Nephron (organoid): ENCODE results near the gene COPG2.

Experiments
- H3K27ac Mint-ChIP-seq, 3 experiments: 2 replicates each; pipeline ENCODE4 v1.8.0; 2020; ENCODE audit warnings: mixed read lengths in 3 of 3, mild to moderate bottlenecking in 2 of 3, moderate library complexity in 1 of 3
- H3K27me3 Mint-ChIP-seq: 2 replicates; pipeline ENCODE4 v1.8.0; 2021; ENCODE audit warnings: low read depth, mild to moderate bottlenecking, moderate library complexity, mixed read lengths
- H3K36me3 Mint-ChIP-seq: 2 replicates; pipeline ENCODE4 v1.8.0; 2020; ENCODE audit warnings: low read depth, mixed read lengths
- H3K4me1 Mint-ChIP-seq: 2 replicates; pipeline ENCODE4 v1.8.0; 2020; ENCODE audit warnings: mixed read lengths
- H3K4me3 Mint-ChIP-seq, 3 experiments: 2 replicates each; pipeline ENCODE4 v1.8.0; 2020; ENCODE audit warnings: mild to moderate bottlenecking in 3 of 3, mixed read lengths in 3 of 3, moderate library complexity in 2 of 3
- H3K9me3 Mint-ChIP-seq: 2 replicates; pipeline ENCODE4 v1.8.0; 2020; ENCODE audit warnings: mixed read lengths
- TF ChIP-seq, protein P1 (sequence below), 3 experiments: fragments of 200-600 bp; sonication (generic); IDR thresholded peaks; one replicate each; pipeline ENCODE4 v1.5.0; 2021; ENCODE audit warnings: antibody characterized with exemption in 3 of 3; ENCODE audit not compliant: unreplicated experiment in 3 of 3

Gene COPG2

DNA sequence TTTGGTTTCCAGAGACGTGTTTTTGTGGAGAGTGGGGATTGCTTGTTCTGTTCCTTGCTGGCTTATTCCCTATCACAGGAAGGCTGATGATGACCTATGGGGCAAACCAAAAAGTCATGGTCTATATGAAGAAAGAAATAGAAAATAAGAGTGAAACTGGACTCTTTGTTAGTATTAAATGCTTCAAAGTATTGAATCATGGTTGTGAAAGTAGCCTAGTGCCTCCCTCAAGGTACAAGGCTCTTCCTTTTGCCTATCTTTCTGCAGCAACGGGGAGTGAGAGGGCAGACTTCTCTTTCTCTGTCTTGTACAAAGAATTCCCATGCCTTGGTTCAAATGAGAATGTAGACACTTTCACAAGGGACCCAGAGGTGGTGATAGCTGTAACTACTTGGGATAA, 167.6 kb downstream of the COPG2 start:
- Mint-ChIP-seq H3K9me3 (no peaks in the 10 kb centered on the region), H3K36me3 (peaks cover 85% of the 10 kb centered on the region), H3K27me3 (no peaks in the 10 kb centered on the region), H3K4me1 (peaks cover 42% of the 10 kb centered on the region), H3K27ac (peak overlapping the region; percentile 42 to 76 (median 67)), H3K4me3 (no peak overlapping the region)
- TF ChIP-seq, protein P1, sequence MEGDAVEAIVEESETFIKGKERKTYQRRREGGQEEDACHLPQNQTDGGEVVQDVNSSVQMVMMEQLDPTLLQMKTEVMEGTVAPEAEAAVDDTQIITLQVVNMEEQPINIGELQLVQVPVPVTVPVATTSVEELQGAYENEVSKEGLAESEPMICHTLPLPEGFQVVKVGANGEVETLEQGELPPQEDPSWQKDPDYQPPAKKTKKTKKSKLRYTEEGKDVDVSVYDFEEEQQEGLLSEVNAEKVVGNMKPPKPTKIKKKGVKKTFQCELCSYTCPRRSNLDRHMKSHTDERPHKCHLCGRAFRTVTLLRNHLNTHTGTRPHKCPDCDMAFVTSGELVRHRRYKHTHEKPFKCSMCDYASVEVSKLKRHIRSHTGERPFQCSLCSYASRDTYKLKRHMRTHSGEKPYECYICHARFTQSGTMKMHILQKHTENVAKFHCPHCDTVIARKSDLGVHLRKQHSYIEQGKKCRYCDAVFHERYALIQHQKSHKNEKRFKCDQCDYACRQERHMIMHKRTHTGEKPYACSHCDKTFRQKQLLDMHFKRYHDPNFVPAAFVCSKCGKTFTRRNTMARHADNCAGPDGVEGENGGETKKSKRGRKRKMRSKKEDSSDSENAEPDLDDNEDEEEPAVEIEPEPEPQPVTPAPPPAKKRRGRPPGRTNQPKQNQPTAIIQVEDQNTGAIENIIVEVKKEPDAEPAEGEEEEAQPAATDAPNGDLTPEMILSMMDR (IDR thresholded peaks at IDR 0.05; ENCODE audit: unreplicated experiment in 3 of 3), result no peak

DNA sequence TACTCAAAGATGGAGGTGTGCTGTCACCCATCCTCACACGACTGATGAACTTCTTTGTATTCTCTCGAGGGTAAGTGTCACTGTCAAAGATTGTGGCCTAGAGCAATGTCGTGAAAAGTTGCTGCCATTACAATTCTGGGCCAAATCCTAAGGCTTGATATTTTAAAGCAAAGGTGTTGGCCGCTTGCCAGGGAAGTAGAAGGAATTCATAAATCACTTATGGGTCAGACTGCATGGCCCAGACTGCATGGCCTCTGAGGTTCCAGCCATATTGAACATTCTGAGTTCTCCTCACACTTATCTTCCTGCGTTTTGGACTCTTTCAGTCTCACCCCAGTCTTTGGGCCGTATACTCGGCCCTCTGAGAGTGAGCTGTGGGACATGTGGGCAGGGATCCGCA, 168.1 kb downstream of the COPG2 start:
- H3K27ac Mint-ChIP-seq, result peak overlapping the region; percentile 42 to 76 (median 67)
- no peak overlapping the region for H3K4me3 Mint-ChIP-seq
- TF ChIP-seq, protein P1 (IDR thresholded peaks at IDR 0.05; ENCODE audit: unreplicated experiment in 3 of 3), result no peak

DNA sequence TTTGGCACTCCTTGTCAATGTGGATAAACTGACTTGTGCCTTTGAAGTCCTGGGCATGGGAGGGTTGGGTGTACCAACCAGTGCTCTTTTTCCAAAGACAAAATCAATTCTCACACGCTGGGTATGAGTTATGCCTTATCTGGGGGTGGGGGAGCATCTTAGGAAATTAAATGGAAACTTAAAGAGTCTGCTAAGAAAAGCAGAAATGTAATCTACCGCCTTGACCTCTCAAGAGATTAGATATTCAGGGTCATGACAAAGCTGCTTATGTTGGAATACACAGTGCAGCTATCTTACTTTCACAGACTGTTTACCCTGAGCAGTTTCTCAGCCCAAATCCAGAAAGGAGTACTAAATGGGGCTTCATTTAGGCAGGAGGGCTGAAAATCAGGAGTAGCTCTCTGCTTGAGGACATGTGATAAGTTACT, 174.1 kb downstream of the COPG2 start:
- TF ChIP-seq, protein P1 (IDR thresholded peaks at IDR 0.05; ENCODE audit: unreplicated experiment in 3 of 3), result no peak
- peaks cover 3% of the 10 kb centered on the region for H3K9me3 Mint-ChIP-seq
- H3K36me3 Mint-ChIP-seq, result peaks cover 65% of the 10 kb centered on the region
- peaks cover 65% of the 10 kb centered on the region for H3K4me1 Mint-ChIP-seq
- H3K27ac Mint-ChIP-seq, result peak overlapping the region; percentile 83 to 93 (median 91)
- peak overlapping the region; percentile 97 to 98 (median 97) for H3K4me3 Mint-ChIP-seq
- H3K27me3 Mint-ChIP-seq, result no peaks in the 10 kb centered on the region

More for the DNA sequence above, 168.1 kb downstream of the COPG2 start:
- no peaks in the 10 kb centered on the region for H3K9me3 Mint-ChIP-seq
- peaks cover 46% of the 10 kb centered on the region for H3K4me1 Mint-ChIP-seq
- H3K36me3 Mint-ChIP-seq, result peaks cover 90% of the 10 kb centered on the region
- H3K27me3 Mint-ChIP-seq, result no peaks in the 10 kb centered on the region

DNA sequence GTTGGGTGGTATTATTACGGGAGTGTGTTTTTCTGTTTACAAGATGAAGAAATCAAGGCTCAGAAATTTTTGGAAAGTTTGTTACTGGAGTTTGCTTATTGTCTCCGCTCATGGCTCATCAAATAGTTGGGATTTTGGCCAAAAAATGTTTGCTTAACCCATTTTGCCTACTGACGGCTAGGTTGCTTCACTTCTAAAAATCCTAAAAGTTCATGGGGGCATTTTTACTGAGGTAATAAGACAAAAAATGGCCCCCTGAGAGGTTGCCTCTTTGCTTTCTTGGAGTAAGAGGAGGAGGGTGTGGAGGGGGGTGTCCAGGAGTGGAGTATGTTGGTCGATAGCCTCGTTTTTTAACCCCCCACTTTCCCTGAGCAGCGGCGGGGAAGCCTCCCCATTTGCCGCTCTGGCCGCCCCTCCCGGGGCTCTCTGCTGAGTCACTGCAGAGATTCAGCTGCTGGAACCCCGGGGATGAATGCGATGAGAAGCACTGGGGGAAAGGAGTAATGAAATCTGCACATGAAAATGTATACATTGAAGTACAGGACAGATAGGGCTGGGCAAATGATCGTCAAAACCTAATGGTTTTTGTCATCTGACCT, 175.2 kb downstream of the COPG2 start:
- Mint-ChIP-seq H3K36me3 (peaks cover 54% of the 10 kb centered on the region), H3K4me3 (peak overlapping the region; percentile 97 to 98 (median 97))

DNA sequence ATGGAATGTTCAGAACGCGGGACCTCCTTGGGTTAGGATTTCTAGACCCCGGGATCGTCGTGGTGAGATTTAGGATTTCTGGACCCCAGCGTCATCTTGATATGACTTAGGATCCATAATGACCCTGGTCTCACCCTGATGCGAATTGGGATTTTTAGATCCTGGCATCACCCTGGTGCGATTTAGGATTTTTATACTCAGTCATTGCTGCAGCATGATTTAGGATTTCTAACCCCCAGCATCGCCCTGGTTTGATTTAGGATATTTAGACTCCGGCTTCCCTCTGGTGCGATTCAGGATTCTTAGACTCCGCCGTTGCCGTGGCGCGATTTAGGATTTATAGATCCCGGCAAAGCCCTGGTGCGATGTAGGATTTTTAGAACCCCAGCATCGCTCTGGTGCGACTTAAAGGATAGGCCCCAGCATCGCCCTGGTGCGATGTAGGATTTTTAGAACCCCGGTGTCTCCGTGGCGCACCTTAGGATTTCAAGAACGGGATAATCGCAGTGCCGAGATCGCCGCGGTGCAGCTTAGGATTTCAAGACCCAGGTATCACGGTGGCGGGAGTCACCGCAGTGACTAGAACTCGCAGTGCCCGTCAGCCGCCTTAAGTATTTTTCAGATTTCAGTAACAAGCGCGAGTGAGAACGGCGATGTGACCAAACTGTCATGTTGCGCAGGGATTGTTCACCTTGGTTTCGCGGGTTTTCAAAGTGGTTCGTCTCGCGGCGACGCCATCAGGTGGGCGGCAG, 175.8 kb downstream of the COPG2 start:
- H3K36me3 Mint-ChIP-seq, result peaks cover 48% of the 10 kb centered on the region
- peak overlapping the region; percentile 97 to 98 (median 97) for H3K4me3 Mint-ChIP-seq
- H3K27ac Mint-ChIP-seq, result peak overlapping the region; percentile 83 to 93 (median 91)
- TF ChIP-seq, protein P1 (IDR thresholded peaks at IDR 0.05; ENCODE audit: unreplicated experiment in 3 of 3), result no peak
- H3K4me1 Mint-ChIP-seq, result peaks cover 71% of the 10 kb centered on the region
- no peaks in the 10 kb centered on the region for H3K27me3 Mint-ChIP-seq
- peaks cover 3% of the 10 kb centered on the region for H3K9me3 Mint-ChIP-seq

More for the DNA sequence above, 175.2 kb downstream of the COPG2 start:
- H3K27ac Mint-ChIP-seq, result peak overlapping the region; percentile 83 to 93 (median 91)
- H3K4me1 Mint-ChIP-seq, result peaks cover 72% of the 10 kb centered on the region
- peaks cover 3% of the 10 kb centered on the region for H3K9me3 Mint-ChIP-seq
- no peaks in the 10 kb centered on the region for H3K27me3 Mint-ChIP-seq
- TF ChIP-seq, protein P1 (IDR thresholded peaks at IDR 0.05; ENCODE audit: unreplicated experiment in 3 of 3), result no peak
